ENCODE measurements around the gene IGF1R.
A peak's percentile ranks its signal among the peaks of the same experiment; 100 is the strongest.

IGF1R gene

GRCh38 chr15:98838387-98839259, 190.3 kb downstream of the IGF1R start:
- no peak for DNase-seq

- no peak for DNase-seq
Measured at GRCh38 chr15:98840053-98840452, 191.7 kb downstream of the IGF1R start.

- DNase-seq = no peak
Measured at GRCh38 chr15:98841419-98841970, 193.2 kb downstream of the IGF1R start.

- DNase-seq = no peak
Measured at GRCh38 chr15:98842192-98842972, 194.0 kb downstream of the IGF1R start.

GRCh38 chr15:98842973-98843285, 194.6 kb downstream of the IGF1R start:
- no peak for DNase-seq

- DNase-seq = no peak
Measured at GRCh38 chr15:98843844-98844243, 195.5 kb downstream of the IGF1R start.

GRCh38 chr15:98844261-98844660, 195.9 kb downstream of the IGF1R start:
- no peak for DNase-seq

- no peak for DNase-seq
Measured at GRCh38 chr15:98845138-98845884, 197.0 kb downstream of the IGF1R start.

GRCh38 chr15:98850961-98851572, 202.7 kb downstream of the IGF1R start:
- DNase-seq = peak; percentile 73

GRCh38 chr15:98853161-98853560, 204.8 kb downstream of the IGF1R start:
- DNase-seq = peak; percentile 79

GRCh38 chr15:98853617-98854420, 205.5 kb downstream of the IGF1R start:
- DNase-seq = no peak

- DNase-seq = no peak
Measured at GRCh38 chr15:98854496-98854895, 206.2 kb downstream of the IGF1R start.

GRCh38 chr15:98855067-98855814, 206.9 kb downstream of the IGF1R start:
- DNase-seq = no peak

- DNase-seq = no peak
Measured at GRCh38 chr15:98855815-98856531, 207.6 kb downstream of the IGF1R start.

GRCh38 chr15:98856532-98856907, 208.2 kb downstream of the IGF1R start:
- no peak for DNase-seq

GRCh38 chr15:98858610-98859023, 210.3 kb downstream of the IGF1R start:
- DNase-seq = no peak

- DNase-seq = no peak
Measured at GRCh38 chr15:98859149-98859548, 210.8 kb downstream of the IGF1R start.

- DNase-seq = no peak
Measured at GRCh38 chr15:98860281-98861041, 212.1 kb downstream of the IGF1R start.

GRCh38 chr15:98861188-98861587, 212.8 kb downstream of the IGF1R start:
- DNase-seq = no peak

- DNase-seq = no peak
Measured at GRCh38 chr15:98863983-98864382, 215.6 kb downstream of the IGF1R start.
